ENCODE data around the gene SCRN1.
"Not testable (repeated sequence)": the region's sequence is repeated elsewhere in the genome, so short reads cannot be mapped to it uniquely, and the experiment has no call there.

The SCRN1 gene

GRCh38 chr7:29924006-29924405, 65.6 kb downstream of the SCRN1 start:
- no peak for FAIRE-seq

GRCh38 chr7:29922921-29923700, 66.5 kb downstream of the SCRN1 start:
- no peak for FAIRE-seq

- FAIRE-seq, result peak; percentile 65
Observed at GRCh38 chr7:29921404-29922010, 68.1 kb downstream of the SCRN1 start.

- no peak for FAIRE-seq
Observed at GRCh38 chr7:29920491-29920890, 69.1 kb downstream of the SCRN1 start.

GRCh38 chr7:29919790-29920189, 69.8 kb downstream of the SCRN1 start:
- FAIRE-seq, result no peak

GRCh38 chr7:29918850-29919249, 70.8 kb downstream of the SCRN1 start:
- no peak for FAIRE-seq

GRCh38 chr7:29917641-29918040, 72.0 kb downstream of the SCRN1 start:
- FAIRE-seq, result no peak

GRCh38 chr7:29915481-29916215, 74.0 kb downstream of the SCRN1 start:
- no peak for FAIRE-seq

GRCh38 chr7:29914180-29914579, 75.4 kb downstream of the SCRN1 start:
- FAIRE-seq, result no peak

GRCh38 chr7:29906200-29907022, 83.2 kb downstream of the SCRN1 start:
- FAIRE-seq, result no peak

GRCh38 chr7:29900745-29901144, 88.9 kb downstream of the SCRN1 start:
- no peak for FAIRE-seq

- FAIRE-seq, result no peak
Observed at GRCh38 chr7:29898301-29898700, 91.3 kb downstream of the SCRN1 start.

- FAIRE-seq, result no peak
Observed at GRCh38 chr7:29896685-29897411, 92.8 kb downstream of the SCRN1 start.

- FAIRE-seq, result no peak
Observed at GRCh38 chr7:29895559-29895958, 94.0 kb downstream of the SCRN1 start.

- FAIRE-seq, result no peak
Observed at GRCh38 chr7:29894256-29894655, 95.3 kb downstream of the SCRN1 start.

GRCh38 chr7:29893351-29893965, 96.1 kb downstream of the SCRN1 start:
- no peak for FAIRE-seq

GRCh38 chr7:29892231-29892630, 97.4 kb downstream of the SCRN1 start:
- FAIRE-seq, result no peak

- no peak for FAIRE-seq
Observed at GRCh38 chr7:29891766-29892165, 97.8 kb downstream of the SCRN1 start.

GRCh38 chr7:29890786-29891185, 98.8 kb downstream of the SCRN1 start:
- not testable (repeated sequence) for FAIRE-seq

- no peak for FAIRE-seq
Observed at GRCh38 chr7:29890251-29890650, 99.3 kb downstream of the SCRN1 start.

GRCh38 chr7:29889288-29889687, 100.3 kb downstream of the SCRN1 start:
- FAIRE-seq, result no peak

GRCh38 chr7:29888006-29888405, 101.6 kb downstream of the SCRN1 start:
- FAIRE-seq, result no peak

Data from A204.1 (cell line).